BJ (cell line): ENCODE measurements around the gene MDM2. TPM values are rescaled to one million over a fixed set of nuclear protein-coding genes. Genes with fewer than 3 reads are reported as not detected.

ENCODE experiments used
- CTCF ChIA-PET: fragments of 350-600 bp; formaldehyde crosslinking; extraction: SDS; loops from one replicate; lab custom pipeline; 2021; ENCODE audit warnings: antibody characterized with exemption, inconsistent platforms; lab: Yijun Ruan, JAX
- POLR2A ChIA-PET: fragments of 300-600 bp; sonication (Branson Sonifier 250); formaldehyde crosslinking; extraction: SDS; loops from one replicate; lab custom pipeline; 2021; ENCODE audit warnings: antibody characterized with exemption; lab: Charles Lee
- DNase-seq: peaks from one replicate; pipeline ENCODE4 v3.0.0-alpha.2; 2011; ENCODE audit warnings: low read depth
- H3K27me3 ChIP-seq: 2 replicates; pipeline ENCODE4 v1.6.0; 2011; ENCODE audit warnings: low read length; ENCODE audit not compliant: control insufficient read depth, insufficient read depth
- H3K36me3 ChIP-seq: 2 replicates; pipeline ENCODE4 v1.5.1; 2011; ENCODE audit warnings: low read length; ENCODE audit not compliant: control insufficient read depth, insufficient read depth
- H3K4me3 ChIP-seq: 2 replicates; pipeline ENCODE4 v1.5.1; 2011; ENCODE audit warnings: low read depth, mild to moderate bottlenecking, control low read depth, low read length
- CTCF ChIP-seq: IDR thresholded peaks from 2 replicates; pipeline ENCODE4 v1.5.1; 2011; ENCODE audit warnings: low read depth, mild to moderate bottlenecking, control low read depth, inconsistent platforms, low read length, moderate library complexity; ENCODE audit not compliant: insufficient read depth
- polyA minus RNA-seq: library from RNA; depleted of rRNA, polyadenylated mRNA; stranded (reverse); fragments of >200 nt; gene quantifications from 2 replicates; pipeline ENCODE4 v1.2.3, GENCODE V29; 2011; rRNA and poly(A)+ RNA removed
- polyA plus RNA-seq: library from polyadenylated mRNA; depleted of rRNA; stranded (reverse); fragments of >200 nt; gene quantifications from 2 replicates; pipeline ENCODE4 v1.2.3, GENCODE V29; 2011; rRNA removed

The MDM2 gene
- polyA plus RNA-seq (15.1 and 34.6 TPM in 2 replicates), polyA minus RNA-seq (102 and 103 TPM in 2 replicates)

GRCh38 chr12:68807576-68808387 lies at the start of gene MDM2:
Gene MDM2, plus strand, starts transcription at chr12:68808177. Its CDS starts 301 bp downstream, at chr12:68808478.
- peak within 1 kb of the TSS; percentile 100 for H3K4me3 ChIP-seq
- peaks cover 5% of the 10 kb centered on the region; the same call in 1 of the 2 replicates for H3K36me3 ChIP-seq
- TF ChIP-seq CTCF, result peak; percentile 62
- ChIA-PET POLR2A (interaction anchor here (0.6 kb wide), 2 partner anchors 43 to 134 kb away, joined by 4 to 5 read pairs; no protein-coding TSS in a partner anchor), CTCF (interaction anchor here (0.7 to 1.8 kb wide), 5 partner anchors 11 to 448 kb away, joined by 3 to 16 read pairs (median 4); no protein-coding TSS in a partner anchor)
- H3K27me3 ChIP-seq, result no peaks in the 10 kb centered on the region
- peak; percentile 41 for DNase-seq

- DNase-seq, result no peak
- no peak for TF ChIP-seq CTCF
- POLR2A ChIA-PET, result no interaction called here
- CTCF ChIA-PET, result interaction anchor here (0.8 kb wide), 1 partner anchor 13 kb away, joined by 4 read pairs; the partner anchor contains the start of gene SLC35E3
- Histone ChIP-seq H3K27me3 (no peaks in the 10 kb centered on the region), H3K36me3 (peaks cover 4% of the 10 kb centered on the region; the same call in 1 of the 2 replicates), H3K4me3 (no peak overlapping the region)
Measured at GRCh38 chr12:68759852-68760251, 48.1 kb upstream of the MDM2 start.

- TF ChIP-seq CTCF, result no peak
- CTCF ChIA-PET, result no interaction called here
- no peaks in the 10 kb centered on the region for H3K27me3 ChIP-seq
- H3K4me3 ChIP-seq, result no peak overlapping the region
- peaks cover 2% of the 10 kb centered on the region; the same call in 1 of the 2 replicates for H3K36me3 ChIP-seq
- no peak for DNase-seq
- POLR2A ChIA-PET, result no interaction called here
Measured at GRCh38 chr12:68760806-68761441, 47.1 kb upstream of the MDM2 start.

- no peak for DNase-seq
- POLR2A ChIA-PET, result no interaction called here
- CTCF ChIA-PET, result no interaction called here
- H3K27me3 ChIP-seq, result no peaks in the 10 kb centered on the region
- H3K36me3 ChIP-seq, result peaks cover 2% of the 10 kb centered on the region; the same call in 1 of the 2 replicates
- H3K4me3 ChIP-seq, result no peak overlapping the region
- no peak for TF ChIP-seq CTCF
Measured at GRCh38 chr12:68761442-68761812, 46.5 kb upstream of the MDM2 start.
